HG02973 (cell line): Measurements from ENCODE around the gene PHLDB3.

Experiments
- ATAC-seq: cut with Tn5 transposase; IDR thresholded peaks from one replicate; pipeline ENCODE4 v1.9.1; 2021; ENCODE audit warnings: moderate library complexity; ENCODE audit not compliant: unreplicated experiment

Gene PHLDB3

DNA sequence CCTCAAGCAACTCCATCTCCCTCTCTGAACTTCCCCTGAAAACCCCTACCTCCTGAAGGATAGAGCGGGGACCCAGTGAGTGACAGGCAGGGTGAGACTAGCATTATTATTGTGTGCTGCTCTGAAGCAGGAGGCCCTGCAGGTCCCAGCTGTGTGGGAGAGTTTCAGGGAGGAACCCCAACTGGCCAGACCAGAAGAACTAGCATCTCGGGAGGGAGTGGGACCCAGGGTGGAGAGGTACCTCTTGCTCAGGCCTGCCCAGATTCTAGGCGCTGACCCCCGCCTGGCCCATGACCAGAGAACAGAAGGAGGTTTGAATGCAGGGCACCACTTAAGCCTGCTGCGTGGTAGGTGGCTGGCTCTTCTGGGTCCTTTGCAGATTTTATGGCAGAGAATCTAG, 33.5 kb downstream of the PHLDB3 start:
- ATAC-seq = no peak

DNA sequence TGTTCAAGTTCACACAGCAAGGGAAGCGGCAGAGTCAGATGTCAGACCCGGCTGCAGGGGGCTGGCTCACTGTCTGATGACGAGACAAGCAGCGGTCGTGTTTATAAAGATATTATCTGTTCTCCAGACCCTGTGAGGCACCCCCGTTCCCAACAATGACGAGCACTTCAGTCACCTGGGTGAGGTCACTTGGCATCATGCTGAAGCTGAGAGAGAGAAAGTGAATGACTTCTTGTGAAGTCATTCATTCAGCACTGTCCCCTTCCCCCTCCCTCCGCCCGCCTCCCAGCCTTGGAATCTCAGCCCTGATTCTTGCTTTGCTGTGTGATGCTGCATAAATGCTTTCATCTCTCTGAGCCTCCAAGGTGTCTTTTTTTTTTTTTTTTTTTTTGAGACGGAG, 34.3 kb downstream of the PHLDB3 start:
- no peak for ATAC-seq

DNA sequence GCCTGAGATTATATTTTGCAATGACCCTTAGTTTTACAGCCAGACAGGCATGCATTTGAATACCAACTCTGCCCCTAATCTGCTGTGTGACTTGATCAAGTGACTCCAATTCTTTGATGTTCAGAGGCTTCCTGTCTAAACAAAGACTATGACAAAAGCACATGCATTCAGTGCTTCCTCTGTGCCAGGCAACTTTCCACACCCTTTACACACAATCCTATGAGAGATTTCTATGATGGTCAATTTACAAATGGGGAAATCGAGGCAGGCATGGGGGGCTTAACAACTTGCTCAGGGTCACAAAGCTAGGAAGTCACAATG, 35.4 kb downstream of the PHLDB3 start:
- no peak for ATAC-seq

DNA sequence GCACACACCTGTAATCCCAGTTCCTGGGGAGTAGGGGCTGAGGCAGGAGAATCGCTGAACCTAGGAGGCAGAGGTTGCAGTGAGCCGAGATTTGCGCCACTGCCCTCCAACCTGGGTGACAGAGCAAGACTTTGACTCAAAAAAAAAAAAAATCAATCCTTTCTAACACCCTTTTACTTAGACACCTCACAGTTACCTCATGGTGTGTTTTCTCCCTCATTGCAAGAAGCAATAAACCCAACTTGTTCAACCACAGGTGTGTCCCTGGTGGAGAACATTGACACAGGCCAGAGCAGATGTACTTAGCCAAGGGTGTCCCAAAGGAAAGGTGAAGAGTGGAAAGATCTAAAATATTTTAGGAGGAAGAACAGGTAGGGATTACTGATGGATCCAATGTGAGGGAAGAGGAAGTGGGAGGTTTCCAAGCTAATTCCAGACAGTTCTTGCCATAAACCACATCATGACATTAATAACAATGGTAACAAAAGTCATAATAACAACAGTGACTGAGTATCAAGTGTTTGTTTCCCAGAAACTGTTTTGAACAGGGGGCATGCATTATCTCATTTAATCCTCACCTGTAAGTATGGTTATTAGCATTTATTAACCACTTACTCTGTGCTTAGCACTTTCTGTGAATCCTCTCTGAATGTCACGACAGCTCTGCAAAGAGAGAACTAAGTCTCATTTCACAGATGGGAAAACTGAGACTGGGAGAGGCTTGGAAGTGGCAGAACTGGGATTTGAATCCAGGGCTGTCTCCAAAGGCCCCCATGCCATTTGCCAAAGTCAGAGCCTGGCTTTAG, 36.0 kb downstream of the PHLDB3 start:
- no peak for ATAC-seq

DNA sequence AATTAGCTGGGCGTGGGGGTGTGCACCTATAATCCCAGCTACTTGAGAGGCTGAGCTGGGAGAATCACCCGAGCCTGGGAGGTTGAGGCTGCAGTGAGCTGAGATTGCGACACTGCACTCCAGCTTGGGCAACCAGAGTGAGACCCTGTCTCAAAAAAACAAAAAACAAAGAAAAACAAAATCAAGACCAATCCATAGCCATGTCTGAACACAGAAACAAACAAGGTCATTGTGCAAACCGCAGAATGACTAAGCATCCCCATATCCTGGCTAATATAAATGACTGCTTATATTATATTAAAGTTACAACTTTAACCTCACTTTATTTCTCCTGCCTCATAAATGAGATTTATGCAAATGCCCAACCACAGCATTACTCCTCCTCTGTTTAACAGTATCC, 36.8 kb downstream of the PHLDB3 start:
- ATAC-seq = no peak

DNA sequence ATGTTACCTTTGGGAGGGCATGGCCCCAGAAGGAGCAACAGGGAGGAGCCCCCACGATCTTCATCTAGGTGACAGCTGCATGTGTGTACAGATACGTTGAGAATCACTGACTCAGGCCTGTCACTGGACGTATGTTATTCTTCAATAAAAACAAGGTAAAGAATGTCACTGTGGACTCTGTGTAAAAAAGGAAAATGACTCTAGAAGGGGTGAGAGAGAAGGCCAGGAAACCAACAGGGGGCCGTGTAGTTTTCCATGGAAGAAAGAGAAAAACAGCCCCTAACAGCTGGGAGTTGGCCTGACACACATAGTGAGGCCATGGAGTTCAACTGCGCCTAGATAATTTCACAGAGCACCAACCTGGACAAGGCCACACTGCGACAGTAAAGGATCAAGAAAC, 37.3 kb downstream of the PHLDB3 start:
- no peak for ATAC-seq

DNA sequence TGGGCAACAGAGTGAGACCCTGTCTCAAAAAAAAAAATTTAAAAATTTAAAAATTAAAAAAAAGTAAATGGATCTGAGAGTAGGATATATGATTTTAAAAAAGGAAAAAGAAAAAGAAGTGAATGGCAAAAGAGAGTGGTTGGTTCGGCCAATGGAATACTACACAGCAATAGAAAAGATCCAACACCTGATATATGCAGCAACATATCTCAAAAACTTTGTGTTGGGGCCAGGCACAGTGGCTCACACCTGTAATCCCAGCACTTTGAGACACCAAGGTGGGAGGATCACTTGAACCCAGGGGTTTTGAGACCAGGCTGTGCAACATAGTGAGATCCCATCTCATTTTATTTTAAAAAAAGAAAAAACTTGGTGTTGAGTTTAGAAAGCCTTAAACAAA, 37.8 kb downstream of the PHLDB3 start:
- ATAC-seq = no peak

DNA sequence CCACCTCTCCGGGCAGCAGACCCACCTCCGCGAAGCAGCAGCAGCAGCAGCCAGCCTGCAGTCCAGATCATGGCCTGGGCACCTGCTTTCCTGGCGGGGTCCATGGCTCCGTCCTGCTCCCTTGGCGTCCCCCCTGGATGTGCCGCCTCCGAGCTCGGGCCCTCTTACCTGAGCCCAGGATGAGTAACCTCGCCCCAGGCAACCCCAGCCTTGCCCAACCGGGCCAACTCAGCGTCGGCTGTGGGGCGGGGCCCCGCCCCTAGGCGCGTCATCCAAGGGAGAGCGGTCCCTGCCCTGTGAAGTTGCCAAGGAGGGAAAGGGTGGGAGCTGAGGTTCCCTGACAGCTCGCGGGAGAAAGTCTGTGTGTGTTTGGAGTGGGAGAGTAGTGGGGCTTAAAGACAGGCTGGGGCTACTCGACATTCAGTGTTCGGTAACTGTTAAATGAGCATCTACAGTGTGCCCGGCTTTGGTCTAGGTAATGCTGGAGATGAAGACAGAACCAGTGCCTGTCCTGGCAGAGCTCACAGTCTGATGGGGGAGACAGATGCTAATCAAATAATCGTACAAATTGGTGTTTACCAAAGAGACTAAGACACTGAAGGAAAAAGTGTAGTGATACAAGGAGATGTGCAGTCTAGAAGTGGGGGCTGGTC, 39.0 kb downstream of the PHLDB3 start, which contains the start of gene LYPD3:
LYPD3 (minus strand) TSS at position 141 of the 653 bp plus-strand sequence; CDS start at position 104, 37 bp downstream.
- ATAC-seq = no peak

DNA sequence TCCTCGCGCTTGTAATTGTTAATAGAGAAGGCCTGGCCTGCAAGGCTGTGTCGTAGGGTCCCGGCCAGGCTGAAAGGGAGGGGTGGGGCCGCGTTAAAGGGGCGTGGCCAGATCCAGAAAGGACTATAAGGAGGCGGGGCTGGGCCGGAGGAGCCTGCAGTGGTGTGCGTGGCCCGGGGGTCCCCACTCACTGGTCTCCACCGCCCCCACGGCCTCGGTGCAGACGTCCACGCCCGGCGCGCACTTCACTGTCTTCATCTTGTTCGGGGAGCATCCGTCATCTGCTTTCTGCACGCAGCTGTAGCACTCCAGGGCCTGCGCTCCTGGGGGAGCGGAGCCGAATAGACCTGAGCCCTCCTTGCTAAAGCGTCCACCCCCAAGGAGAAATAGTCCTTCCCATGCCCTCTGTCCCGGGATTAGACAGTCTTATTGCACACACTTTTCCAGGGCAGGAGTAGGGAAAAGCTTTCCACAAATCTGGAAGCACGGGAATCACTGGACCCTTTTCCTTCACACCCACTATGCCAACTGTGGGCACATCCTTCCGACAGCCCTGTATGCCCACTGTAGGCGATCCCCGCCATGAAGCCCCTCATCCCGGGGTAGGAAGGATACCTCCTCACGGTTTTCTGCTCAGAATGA, 40.3 kb downstream of the PHLDB3 start:
- peak; percentile 34 for ATAC-seq

DNA sequence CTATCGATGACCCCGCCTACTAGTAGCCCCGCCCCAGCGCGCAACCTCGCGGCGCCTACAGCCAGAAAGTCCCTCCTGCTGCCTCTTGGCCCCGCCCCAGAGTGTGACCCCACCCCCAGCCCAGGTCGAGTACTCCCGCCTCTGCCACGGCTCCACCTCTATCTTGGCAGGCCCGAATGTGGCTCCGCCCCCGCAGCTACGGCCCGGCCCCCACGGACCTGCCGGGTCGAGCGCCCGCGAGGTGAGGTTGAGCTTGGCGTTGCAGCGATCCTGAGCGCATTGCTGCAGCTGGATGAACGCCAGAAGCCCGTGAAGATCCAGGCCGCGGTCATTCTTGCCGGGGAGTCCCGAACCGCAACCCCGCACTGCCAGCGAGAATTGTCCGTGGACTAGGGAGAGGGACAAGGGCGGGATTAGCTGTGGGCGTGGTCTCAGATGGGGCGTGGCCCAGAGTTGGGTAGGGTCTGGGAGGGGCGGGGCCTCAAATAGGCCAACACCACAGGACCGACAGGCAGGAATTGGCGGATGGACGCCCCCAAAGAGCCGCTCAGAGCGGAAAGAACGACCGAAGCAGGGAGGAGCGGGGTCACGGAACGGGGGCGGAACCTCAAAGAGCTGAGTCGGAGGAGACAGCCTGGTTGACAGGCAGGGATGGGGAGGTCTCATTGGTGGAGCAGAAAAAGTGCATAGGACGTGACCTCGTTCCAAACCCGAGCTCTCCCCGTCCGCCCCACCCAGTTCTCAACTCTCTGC, 41.0 kb downstream of the PHLDB3 start:
- ATAC-seq = peak; percentile 74

DNA sequence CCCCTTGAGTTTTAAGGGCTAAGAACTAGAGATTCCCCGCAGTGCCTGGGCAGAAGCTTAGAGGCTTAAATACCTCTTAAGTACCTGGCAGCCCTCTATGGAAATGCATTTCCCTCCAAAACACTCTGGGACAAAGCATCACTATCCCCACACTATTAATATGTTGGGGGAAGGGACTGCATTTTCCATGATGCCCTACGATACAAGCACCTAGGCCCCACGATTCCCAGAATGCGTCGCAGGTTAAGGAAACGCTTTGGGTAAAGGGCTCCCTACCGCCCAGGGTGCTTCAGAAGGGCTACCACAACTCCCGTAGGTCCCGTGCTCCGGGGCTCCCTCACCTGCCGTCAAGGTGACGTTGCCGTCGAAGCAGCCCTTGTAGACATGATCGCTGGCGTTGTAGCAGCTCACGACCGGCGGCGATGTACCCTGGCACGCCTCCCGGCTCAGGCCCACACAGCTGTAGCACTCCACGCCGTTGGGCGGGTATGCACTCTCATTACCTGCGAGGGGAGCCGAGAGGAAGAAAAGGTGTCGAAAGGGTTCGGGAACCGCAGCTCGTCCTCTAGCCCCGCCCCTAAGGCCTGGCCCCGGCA, 41.7 kb downstream of the PHLDB3 start:
- ATAC-seq = no peak

DNA sequence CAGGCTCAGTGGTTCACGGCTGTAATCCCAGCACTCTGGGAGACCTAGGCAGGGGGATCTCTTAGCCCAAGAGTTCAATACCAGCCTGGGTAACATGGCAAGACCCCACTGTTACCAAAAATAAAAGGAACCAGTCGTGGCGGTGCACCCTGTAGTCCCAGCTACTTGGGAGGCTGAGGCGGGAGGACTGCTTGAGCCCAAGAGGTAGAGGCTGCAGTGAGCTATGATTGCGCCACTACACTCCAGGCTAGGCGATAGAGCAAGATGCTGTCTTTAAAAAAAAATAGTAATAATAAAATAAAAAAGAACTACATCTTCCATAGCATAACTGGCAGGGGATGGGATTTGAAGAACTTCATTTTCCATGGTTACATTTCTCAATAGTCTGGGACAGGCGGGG, 42.2 kb downstream of the PHLDB3 start:
- no peak for ATAC-seq

DNA sequence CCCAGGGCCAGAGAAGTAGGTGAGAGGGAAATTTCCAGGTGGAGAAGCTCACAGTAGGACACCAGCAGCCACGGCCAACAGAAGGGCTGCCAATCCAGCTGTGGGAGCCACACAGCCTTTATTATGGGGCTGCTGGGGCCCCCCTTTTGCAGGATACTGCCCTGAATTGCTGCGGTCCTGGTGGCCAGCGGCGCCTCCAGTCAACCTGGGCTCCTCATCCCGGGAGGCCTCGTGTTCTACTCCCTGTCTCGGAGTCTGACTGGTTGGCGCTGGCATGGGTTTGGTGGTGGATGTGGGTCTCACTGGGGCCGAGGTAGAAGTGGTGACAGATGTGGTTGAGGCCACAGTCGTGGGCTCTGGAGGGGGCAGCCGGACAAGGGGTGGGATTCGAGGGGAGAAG, 43.2 kb downstream of the PHLDB3 start:
- no peak for ATAC-seq

DNA sequence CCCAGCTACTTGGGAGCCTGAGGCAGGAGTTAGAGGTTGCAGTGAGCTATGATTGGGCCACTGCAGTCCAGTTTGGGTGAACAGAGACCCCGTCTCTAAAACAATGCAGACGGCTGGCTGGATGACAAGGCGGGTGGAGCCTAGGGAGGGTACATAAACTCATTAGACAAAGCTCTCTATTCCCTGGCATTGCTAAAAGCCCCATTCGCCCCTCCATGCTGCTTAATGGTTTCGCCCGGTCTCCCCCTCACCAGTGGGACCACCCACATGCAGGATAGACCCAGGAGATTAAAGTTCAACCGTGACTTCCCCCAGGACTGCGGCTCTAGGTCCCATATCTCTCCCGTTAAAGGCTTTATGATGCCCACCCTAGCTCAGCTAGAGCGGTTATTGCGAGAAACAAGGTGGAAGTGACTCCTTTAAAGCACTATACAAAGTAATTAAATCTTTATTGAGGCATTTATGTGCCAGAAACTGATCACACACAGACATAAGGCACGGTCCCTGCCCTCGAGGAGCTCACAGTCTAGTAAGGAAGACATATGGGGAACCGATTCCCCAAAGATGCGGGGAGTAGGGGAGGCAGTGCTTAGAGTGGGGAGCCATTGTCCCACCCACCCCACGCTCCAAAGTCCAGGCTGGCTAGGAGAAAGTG, 44.1 kb downstream of the PHLDB3 start:
- no peak for ATAC-seq

DNA sequence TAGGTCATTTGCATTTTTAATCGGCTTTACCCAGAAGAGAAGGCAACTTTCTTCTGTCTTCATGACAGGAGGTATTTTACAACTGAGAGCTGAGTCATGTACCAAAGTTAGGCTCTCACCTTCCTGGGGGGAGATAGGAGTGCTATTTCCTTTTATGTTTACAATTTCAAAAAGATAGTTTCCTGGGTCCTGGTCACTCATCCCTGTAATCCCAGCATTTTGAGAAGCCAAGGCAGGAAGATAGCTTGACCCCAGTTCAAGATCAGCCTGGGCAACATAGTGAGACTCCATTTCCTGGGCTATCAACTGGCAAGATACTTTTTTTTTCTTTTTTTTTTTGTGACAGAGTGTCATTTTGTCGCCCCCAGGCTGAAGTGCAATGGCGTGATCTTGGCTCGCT, 46.7 kb downstream of the PHLDB3 start:
- no peak for ATAC-seq

DNA sequence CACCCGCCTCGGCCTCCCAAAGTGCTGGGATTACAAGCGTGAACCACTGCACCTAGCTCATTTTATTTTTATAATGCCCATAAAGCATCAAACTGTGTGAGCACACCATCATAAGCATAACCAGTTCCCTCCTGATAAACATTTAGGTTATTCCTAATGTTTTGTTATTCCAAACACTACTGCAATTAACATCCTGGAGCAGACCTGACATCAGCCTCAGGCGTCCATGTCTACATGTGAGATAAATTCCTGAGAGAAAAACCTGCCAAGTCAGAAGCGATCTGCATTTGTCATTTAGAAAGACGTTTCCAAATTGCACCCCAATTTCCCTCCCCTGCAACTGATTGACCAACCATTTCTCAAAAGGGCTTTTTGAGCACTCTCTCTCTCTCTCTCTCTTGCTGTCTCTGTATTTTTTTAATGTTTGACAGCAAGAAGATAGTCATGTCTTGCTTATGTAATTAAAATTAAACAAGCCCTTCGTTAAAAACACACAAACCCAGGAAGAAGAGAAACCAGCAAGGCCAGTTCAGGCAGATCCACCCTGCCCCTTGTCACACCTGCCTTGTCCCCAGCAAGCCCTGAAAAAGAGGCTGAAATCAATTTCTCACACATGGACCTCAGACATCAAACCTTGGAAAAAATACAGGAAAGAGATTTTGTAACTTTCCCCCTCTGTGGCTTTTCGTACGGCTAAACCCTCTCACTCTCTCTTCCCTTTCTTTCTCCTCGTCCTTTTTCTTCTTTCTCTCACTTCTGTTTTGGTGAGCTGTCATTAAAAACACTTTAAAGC, 49.0 kb downstream of the PHLDB3 start:
- no peak for ATAC-seq

DNA sequence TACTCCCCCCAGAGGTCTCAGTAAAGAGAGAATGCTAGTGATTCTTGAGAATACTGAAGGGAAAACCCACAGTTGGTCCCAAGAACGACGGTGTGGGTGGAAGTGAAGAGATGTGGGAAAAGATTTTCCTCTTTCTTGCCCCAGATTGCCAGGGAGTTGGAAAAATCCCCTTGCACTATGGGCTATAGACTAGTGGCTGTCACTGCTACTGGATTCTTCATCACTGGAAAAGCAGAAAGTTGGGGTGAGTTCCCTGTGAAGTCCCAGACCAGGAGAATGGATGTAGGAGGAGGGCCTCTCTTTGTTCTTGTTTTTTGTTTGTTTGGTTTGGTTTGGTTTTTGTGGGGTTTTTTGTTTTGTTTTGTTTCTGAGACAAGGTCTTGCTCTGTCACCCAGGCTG, 50.5 kb downstream of the PHLDB3 start:
- ATAC-seq = no peak

DNA sequence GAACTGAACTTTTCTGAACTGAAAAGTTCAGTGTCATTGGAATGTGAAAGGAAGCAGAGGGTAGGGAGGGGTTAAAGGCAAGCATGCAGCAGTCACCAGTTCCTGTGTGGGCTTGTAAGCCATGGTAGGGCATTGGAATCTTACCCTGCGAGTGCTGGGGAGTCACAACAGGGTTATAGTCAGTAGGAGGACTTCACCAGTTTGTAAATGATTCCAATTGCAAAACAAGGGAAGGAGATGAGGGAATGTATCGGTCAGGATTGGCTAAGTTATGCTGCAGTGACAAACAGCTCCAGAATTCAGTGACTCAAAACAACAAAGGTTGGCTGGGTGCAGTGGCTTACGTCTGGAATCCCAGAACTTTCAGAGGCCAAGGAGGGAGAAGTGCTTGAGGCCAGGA, 52.0 kb downstream of the PHLDB3 start:
- ATAC-seq = no peak

DNA sequence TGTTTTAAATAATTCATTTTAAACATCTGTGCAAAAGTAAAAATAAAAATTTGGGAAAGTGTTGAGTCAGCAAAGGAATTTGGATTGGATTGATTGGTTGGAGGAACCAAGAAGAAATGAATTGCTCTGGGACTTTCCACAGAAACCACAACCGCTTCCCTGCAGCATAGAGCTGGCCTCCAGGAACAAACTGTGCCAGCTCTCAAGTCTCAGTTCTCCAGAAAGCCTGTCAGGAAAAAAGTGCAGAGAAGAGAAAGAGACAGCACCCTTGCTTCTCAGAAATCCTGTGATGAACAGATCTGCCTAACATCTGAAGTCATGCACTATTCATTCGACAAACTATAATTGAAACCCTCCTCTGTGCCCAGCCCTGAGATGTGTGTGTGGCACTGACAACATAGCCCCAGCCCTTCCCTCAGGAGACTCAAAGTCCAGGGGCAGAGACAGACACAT, 54.0 kb downstream of the PHLDB3 start:
- ATAC-seq = no peak

DNA sequence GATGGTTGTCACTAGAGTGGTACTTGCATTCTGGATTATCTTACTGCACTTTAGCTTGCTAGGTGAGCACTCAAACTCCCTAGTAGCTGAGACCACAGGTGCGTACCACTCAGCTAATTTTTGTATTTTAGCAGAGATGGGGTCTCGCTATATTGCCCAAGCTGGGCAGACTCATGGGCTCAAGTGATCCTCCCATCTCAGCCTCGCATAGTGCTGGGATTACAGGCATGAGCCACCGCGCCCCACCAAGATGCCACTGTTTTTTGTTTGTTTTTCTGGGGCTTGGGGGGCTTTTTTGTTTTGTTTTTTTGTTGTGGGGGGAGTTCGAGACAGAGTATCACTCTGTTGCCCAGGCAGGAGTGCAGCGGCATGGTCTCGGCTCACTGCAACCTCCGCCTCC, 56.9 kb downstream of the PHLDB3 start:
- ATAC-seq = no peak
